ENCODE data around the gene RAB41. TPM values are rescaled to one million over a fixed set of nuclear protein-coding genes. Genes with fewer than 3 reads are reported as not detected.
A peak's percentile ranks its signal among the peaks of the same experiment; 100 is the strongest.
"Not testable (repeated sequence)": the region's sequence is repeated elsewhere in the genome, so short reads cannot be mapped to it uniquely, and the experiment has no call there.

The RAB41 gene
- total RNA-seq, 1 donor from 2014 or later, result not detected

DNA sequence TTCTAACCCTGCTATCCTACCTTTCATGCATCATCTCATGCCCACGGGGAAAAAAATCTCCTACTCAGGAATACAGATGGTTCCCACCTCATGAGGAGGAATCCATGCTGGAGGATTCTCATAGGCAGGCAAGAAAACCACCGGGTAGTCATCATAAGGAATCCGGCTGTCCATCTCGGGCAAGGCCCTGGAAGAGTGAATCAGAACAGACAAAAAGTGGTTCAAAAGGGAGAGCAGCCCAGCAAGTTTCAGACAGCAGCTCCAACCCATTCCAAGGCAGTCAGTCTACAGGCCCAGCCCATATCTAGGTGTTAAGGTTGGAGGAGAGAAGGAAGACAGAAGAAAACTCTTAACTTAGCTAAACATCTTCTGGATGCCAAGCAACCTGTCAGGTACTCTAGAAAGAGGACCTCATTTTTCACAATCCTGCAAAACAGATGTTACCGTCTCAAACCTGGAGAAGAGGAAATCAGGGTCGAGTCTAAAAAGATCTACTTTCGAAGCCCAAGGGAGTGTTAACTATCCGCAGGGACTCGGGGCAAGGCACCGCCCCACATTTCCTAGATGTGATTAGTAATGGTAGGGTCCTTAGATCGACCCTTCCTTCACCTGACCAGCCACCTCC is 7.3 kb downstream of the RAB41 start:
- intact Hi-C loops (cut with DNase I), result no loop called here
- DNase-seq (ENCODE audit: low spot score), result no peak

DNA sequence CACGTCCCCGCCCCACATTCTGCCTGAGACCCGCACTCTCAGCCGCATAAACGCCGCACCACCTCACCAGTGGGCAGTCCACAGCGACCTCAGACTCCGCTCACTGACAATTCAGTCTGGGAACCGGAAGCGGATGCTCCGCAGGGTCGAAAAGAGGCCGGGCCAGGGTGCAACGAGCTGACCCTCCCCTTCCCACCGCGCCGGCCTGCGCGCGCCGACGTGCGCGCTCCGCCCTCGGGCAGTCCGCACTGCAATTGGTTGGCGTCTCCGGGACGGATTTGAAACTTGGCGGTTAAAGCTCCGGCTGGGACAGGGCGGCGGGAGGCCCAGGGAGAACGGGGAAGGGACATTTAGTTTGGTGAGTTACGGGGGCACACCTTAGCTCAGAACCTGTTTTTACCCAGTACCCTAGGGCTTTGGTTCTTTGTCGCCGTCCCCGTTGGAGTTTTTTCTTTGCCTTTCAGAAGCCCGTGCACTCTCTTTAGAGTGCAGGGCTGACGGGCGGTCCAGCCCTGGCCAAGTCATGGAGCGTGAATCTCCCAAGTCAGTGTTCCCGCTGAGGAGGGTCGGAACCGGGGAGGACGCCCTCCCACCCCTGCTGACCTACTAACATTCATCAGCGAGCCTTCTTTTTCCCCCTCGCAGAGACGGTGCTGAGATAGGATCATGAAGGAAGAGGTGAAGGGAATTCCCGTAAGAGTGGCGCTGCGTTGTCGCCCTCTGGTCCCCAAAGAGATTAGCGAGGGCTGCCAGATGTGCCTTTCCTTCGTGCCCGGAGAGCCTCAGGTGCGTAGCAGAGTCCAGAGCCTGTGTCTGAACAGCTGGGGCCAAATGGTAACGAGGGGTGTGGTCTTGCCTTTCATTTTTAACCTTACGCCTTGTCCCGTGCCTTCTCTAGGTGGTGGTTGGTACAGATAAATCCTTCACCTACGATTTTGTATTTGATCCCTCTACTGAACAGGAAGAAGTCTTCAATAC is 8.1 kb downstream of the RAB41 start, which contains the start of the genes KIF4A and PDZD11:
Gene KIF4A (plus strand): TSS at position 312 of the 978 bp plus-strand sequence. CDS start 355 bp downstream, at position 667.
Gene PDZD11 (minus strand): TSS at position 135 of the 978 bp plus-strand sequence. CDS start 586 bp downstream, outside the sequence.
- peak; percentile 92 for DNase-seq (ENCODE audit: low spot score)
- intact Hi-C loops (cut with DNase I), result no loop called here

DNA sequence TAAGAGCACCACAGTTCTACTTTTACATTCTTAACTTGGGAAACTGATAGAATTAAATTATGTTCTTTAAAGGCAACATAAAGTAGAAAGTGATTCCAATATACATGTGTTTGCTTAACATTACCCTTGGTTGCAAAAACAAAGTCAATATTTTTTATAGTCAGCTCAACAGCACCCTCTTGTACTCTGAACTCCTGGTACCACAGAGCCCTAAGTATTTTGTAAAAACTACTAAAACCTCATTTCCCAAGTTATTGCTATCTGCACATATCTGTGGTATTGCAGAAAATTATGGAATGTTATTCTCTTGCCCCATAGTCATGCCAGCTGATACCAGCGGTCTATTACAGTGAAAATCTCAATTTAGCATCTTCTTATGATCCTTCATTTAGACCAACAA is 10.8 kb downstream of the RAB41 start:
- DNase-seq (ENCODE audit: low spot score), result no peak
- intact Hi-C loops (cut with DNase I), result no loop called here

DNA sequence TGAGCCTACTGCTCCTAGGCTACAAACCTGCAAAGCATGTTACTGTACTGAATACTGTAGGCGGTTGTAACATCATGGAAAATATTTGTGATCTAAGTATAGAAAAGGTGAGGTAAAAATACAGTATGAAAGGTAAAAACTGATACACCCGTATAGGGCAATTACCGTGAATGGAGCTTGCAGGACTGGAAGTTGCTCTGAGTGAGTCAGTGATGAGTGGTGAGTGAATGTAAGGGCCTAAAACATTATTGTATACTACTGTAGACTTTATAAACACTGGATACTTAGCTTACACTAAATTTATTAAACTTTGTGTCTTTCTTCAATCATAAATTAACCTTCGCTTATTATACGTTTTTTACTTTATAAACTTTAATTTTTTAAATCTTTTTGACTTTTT is 11.6 kb downstream of the RAB41 start:
- DNase-seq (ENCODE audit: low spot score), result no peak
- intact Hi-C loops (cut with DNase I), result no loop called here

DNA sequence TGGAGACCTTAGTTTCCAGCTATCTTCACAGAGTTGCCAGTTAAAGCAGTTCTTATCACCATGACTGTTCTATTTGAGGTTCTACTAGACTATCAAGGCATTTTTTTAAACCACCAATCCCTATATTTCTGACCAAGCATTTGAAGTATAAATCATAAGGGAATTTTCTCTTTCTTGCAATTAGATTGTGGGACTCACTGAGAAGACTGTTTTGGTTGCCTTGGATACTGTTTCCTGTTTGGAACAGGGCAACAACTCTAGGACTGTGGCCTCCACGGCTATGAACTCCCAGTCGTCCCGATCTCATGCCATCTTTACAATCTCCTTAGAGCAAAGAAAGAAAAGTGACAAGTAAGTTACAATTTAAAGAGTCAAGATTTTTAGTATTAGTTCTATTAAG is 19.7 kb downstream of the RAB41 start:
- intact Hi-C loops (cut with DNase I), result no loop called here
- no peak for DNase-seq (ENCODE audit: low spot score)

DNA sequence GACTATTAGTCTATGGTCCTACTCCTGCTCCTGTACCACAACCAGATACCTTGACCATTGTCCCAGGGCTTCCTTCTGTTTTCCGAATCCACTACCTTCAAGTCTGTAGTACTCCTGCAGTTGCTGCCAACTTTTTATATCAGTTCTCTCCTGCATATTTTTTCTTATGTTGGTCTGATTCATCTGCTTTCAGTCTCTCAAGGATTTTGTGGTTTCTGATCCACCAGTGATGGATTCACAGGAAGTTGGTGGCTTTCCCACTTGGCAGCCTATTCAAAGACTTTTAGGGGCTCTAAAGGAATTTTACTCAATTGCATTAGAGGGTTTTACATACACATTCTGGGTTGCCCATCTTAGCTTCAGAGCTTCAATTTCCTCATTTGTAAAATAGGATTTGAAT is 31.5 kb downstream of the RAB41 start:
- DNase-seq (ENCODE audit: low spot score), result no peak
- intact Hi-C loops (cut with DNase I), result no loop called here

DNA sequence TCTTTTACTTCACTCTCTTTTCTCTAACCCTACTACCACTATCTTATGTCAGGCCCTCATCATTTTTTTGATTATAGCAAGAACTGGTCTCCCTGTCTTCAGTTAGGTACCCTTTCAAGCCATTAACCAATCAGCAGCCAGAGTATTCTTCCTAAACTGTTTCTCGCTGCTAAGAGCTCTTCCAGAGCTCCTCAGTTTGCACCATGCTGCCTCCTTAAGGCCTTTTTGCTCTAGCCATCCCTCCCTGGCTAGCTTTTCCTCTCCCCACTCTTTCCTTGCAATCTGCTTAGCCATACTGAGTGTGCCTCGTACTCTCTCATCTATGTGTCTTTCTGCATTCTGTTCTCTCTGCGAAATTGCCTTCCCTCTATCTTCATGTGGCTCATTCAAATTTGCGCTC is 40.8 kb downstream of the RAB41 start:
- intact Hi-C loops (cut with DNase I), result no loop called here
- DNase-seq (ENCODE audit: low spot score), result no peak

DNA sequence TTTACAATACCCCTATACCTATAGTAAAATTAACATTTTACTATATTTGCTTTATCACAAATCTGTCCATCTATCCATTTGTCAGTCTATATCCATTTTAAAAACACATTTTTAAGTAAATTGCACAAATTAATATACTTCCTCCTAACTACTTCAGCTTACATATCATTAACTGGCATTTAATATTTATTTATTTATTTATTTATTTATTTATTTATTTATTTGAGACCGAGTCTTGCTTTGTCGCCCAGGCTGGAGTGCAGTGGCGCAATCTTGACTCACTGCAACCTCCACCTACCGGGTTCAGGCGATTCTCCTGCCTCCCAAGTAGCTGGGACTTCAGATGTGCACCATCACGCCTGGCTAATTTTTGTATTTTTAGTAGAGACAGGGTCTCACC is 41.7 kb downstream of the RAB41 start:
- DNase-seq (ENCODE audit: low spot score); intact Hi-C loops (cut with DNase I): not testable (repeated sequence)

DNA sequence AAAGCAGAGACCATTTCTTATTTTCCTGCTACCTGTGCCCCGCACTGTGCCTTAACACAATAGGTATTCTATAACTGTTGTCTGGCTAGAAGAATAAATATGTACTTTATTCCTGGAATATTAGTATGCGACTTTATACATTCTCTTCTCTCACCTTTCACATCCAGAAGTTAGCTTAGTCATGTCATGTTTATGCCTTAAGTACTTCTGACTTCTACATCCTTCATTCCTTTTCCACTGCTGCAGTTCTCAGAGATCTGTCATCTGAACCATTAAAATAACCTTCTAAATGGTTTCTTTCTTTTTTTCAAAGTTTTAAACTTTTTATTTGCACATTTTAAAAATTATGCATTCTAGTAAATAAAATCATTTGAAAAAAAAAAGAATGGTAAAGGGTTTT is 42.4 kb downstream of the RAB41 start:
- DNase-seq (ENCODE audit: low spot score), result no peak
- intact Hi-C loops (cut with DNase I), result no loop called here

DNA sequence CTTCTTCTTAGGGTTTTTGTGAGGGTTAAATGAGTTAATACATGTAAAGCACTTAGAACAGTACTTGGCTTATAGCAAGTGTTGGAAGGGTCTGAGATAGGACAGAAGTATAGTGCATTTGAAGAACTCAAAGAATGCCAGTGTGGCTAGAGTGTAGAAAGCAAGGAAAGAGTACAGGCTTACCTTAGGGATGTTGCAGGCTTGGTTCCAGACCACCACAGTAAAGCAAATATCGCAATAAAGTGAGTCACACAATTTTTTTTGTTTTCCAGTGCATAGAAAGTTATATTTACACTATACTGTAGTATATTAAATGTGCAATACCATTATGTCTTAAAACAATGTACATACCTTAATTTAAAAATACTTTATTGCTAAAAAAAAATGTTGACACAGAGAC is 49.2 kb downstream of the RAB41 start:
- intact Hi-C loops (cut with DNase I), result no loop called here
- DNase-seq (ENCODE audit: low spot score), result no peak

DNA sequence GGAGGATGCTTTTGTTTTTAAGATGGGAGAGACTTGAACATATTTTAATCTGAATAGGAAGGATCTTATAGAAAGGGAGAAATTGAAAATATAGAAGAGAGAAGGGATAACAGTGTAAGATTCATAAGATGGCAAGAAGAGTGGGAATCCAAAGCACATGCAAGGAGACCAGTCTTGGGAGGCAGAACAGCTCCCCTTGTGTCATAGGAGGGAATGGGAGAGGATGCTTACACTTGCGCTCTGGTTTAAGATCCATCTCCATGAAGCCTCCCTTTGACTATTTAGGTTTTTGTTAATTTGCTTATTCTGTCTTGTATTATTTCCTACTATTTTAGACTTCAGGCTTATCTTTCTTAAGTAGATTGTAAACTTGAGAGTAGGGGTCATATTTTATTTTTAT is 50.6 kb downstream of the RAB41 start:
- intact Hi-C loops (cut with DNase I), result no loop called here

More for the DNA sequence above, 50.6 kb downstream of the RAB41 start:
- DNase-seq (ENCODE audit: low spot score), result no peak

Other genes starting within 250 kb of the RAB41 start
- gene AWAT2, start 232.2 kb upstream of the RAB41 start, total RNA-seq, result not detected
- gene OTUD6A, start 219.7 kb upstream of the RAB41 start, total RNA-seq, result not detected
- 31.2 TPM for gene IGBP1, start 148.7 kb upstream of the RAB41 start, total RNA-seq
- not detected for gene DGAT2L6, start 104.7 kb upstream of the RAB41 start, total RNA-seq
- not detected for gene AWAT1, start 47.5 kb upstream of the RAB41 start, total RNA-seq
- gene P2RY4, start 22.0 kb upstream of the RAB41 start, total RNA-seq, result 0.24 TPM
- gene ARR3, start 13.8 kb upstream of the RAB41 start, total RNA-seq, result not detected
- gene PDZD11, start 7.8 kb downstream of the RAB41 start, total RNA-seq, result 32.7 TPM
- gene KIF4A, start 7.9 kb downstream of the RAB41 start, total RNA-seq, result 0.38 TPM
- gene GDPD2, start 141.1 kb downstream of the RAB41 start, total RNA-seq, result not detected
- 10.9 TPM for gene DLG3, start 162.7 kb downstream of the RAB41 start, total RNA-seq